ENCODE data around the gene DOK3.

GRCh38 chr5:177468685-177469628, 40.7 kb downstream of the DOK3 start:
- TF ChIP-seq, protein P1, sequence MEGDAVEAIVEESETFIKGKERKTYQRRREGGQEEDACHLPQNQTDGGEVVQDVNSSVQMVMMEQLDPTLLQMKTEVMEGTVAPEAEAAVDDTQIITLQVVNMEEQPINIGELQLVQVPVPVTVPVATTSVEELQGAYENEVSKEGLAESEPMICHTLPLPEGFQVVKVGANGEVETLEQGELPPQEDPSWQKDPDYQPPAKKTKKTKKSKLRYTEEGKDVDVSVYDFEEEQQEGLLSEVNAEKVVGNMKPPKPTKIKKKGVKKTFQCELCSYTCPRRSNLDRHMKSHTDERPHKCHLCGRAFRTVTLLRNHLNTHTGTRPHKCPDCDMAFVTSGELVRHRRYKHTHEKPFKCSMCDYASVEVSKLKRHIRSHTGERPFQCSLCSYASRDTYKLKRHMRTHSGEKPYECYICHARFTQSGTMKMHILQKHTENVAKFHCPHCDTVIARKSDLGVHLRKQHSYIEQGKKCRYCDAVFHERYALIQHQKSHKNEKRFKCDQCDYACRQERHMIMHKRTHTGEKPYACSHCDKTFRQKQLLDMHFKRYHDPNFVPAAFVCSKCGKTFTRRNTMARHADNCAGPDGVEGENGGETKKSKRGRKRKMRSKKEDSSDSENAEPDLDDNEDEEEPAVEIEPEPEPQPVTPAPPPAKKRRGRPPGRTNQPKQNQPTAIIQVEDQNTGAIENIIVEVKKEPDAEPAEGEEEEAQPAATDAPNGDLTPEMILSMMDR (conservative IDR thresholded peaks at IDR 0.05; ENCODE audit: low read depth in 2 of 2) = no peak
- TF ChIP-seq EZH2phosphoT487 (IDR thresholded peaks at IDR 0.05; ENCODE audit: unreplicated experiment) (no peak), CREB1 (CRISPR knock-in tag; IDR thresholded peaks at IDR 0.05; ENCODE audit: low read depth) (no peak), EZH2 (IDR thresholded peaks at IDR 0.05; ENCODE audit: low read depth, unreplicated experiment) (no peak), STAT1 (IDR thresholded peaks at IDR 0.05; ENCODE audit: unreplicated experiment) (no peak), JUNB (IDR thresholded peaks at IDR 0.05; ENCODE audit: unreplicated experiment) (no peak), POLR2AphosphoS5 (IDR thresholded peaks at IDR 0.05; ENCODE audit: low read depth) (no peak), ZNF114 (CRISPR knock-in tag; IDR thresholded peaks at IDR 0.05) (no peak), ZNF331 (CRISPR knock-in tag; IDR thresholded peaks at IDR 0.05; ENCODE audit: low read depth) (no peak)
- TF ChIP-seq, protein P2, sequence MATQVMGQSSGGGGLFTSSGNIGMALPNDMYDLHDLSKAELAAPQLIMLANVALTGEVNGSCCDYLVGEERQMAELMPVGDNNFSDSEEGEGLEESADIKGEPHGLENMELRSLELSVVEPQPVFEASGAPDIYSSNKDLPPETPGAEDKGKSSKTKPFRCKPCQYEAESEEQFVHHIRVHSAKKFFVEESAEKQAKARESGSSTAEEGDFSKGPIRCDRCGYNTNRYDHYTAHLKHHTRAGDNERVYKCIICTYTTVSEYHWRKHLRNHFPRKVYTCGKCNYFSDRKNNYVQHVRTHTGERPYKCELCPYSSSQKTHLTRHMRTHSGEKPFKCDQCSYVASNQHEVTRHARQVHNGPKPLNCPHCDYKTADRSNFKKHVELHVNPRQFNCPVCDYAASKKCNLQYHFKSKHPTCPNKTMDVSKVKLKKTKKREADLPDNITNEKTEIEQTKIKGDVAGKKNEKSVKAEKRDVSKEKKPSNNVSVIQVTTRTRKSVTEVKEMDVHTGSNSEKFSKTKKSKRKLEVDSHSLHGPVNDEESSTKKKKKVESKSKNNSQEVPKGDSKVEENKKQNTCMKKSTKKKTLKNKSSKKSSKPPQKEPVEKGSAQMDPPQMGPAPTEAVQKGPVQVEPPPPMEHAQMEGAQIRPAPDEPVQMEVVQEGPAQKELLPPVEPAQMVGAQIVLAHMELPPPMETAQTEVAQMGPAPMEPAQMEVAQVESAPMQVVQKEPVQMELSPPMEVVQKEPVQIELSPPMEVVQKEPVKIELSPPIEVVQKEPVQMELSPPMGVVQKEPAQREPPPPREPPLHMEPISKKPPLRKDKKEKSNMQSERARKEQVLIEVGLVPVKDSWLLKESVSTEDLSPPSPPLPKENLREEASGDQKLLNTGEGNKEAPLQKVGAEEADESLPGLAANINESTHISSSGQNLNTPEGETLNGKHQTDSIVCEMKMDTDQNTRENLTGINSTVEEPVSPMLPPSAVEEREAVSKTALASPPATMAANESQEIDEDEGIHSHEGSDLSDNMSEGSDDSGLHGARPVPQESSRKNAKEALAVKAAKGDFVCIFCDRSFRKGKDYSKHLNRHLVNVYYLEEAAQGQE (IDR thresholded peaks at IDR 0.05; ENCODE audit: unreplicated experiment) = no peak
